ENCODE data around the gene ARHGEF39.
"Not testable (repeated sequence)": the region's sequence is repeated elsewhere in the genome, so short reads cannot be mapped to it uniquely, and the experiment has no call there.

ARHGEF39 gene

DNA sequence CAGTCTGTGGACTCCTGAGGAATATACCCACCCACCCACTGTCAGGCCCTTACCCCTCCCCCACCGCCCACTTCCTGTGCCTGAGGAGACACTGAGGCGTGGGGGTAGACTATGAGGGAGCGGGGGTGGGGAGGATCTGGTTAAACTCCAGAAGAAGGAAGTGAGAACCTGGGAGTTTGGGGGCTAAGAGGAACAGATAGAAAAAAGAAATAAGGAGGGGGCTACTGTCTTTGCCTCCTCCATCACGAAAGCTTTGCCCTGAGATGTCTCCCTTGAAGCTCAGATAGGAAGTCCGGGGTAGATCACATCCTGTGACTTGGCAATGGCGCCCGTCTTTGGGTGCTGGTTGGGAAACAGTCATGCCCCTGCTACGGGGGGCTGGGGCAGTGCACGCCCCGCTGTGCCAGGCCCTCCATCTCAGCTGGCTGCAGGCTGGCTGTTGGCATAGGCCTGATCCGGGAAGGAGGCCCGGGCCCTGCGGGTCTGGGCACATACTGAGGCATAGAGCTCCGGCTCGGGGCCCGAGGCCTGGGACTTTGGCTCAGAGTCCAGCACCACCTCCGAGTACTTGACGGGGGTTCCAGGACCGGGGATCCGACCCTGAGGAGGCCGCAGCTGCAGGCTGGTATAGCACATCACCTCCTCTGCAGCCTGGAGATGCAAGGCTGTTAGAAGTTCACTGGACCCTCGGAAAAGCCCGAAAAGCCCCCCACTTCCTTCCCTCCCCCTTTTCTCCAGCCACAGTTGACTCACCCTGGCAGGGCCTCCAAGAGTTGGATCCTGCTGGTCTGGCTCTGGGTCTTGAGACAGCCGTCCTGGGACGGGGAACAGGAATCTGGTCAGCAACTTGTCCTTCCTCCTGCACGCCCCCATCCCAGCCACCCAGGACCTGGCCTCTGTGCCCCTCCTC, 15.3 kb downstream of the ARHGEF39 start:
- no peak for FAIRE-seq

DNA sequence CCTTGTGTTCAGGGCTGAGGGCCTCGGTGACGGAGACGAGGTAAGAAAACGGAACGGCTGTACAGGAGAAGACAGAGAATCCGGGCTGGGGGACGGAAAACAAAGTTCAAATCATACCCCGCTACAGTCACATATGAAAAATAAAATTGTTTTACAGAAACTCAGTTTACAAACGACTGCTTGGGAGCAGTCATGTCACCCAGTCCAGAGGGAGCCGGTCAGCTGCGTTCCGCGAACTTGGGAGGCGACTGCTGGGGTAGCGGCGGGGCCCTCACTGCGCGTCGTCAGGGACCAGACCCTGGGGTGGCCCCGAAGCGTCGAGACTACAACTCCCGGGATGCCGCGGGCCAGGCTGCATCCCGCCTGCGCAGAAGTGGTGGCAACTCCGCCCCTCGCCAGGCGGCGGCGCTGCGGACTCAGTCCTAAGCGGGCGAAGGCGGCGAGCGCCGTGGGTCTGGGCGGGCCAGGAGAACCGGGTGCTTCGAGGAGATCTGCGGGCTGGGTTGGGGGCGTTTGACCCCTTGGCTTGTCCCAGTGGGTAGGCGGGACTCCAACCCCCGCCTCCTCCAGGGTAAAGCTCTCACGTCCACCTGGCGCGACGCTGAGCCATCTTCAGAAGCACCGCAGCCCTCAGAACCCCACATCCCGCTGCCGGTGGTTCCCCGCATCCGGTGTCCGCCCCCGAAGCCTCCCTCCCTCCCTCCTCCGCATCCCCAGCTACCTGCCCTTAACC, 18.3 kb downstream of the ARHGEF39 start:
- no peak for FAIRE-seq

DNA sequence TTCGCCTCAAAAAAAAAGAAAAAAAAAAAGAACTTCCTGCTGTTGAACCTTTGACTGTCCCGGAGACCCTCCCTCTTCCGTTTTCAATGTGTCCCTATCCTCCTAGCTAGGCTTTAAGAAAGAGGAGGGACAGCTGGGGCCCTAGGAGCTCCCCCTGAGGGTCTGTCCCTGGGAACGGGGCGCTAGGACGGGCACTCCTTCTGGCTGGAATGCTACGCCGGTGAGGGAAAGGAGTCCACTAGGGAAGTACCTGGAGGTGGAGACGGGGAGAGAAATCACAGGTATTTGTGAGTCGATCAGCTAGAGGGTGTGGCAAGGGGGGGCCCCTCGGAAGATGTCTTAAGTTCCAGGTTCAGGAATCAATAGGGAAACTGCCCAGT, 18.9 kb downstream of the ARHGEF39 start:
- FAIRE-seq: no peak

DNA sequence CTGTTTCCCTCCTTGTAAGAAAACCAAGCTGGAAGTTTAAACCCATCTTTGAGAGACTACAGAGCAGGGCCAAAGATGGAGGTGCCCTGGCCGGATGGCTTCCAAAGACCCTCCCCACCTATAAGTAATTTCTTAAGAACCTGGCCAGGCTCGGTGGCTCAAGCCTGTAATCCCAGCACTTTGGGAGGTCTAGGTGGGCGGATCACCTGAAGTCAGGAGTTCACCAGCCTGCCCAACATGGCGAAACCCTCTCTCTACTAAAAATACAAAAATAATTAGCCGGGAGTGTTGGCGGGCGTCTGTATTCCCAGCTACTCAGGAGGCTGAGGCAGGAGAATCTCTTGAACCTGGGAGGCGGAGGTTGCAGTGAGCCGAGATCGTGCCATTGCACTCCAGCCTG, 19.3 kb downstream of the ARHGEF39 start:
- not testable (repeated sequence) for FAIRE-seq

DNA sequence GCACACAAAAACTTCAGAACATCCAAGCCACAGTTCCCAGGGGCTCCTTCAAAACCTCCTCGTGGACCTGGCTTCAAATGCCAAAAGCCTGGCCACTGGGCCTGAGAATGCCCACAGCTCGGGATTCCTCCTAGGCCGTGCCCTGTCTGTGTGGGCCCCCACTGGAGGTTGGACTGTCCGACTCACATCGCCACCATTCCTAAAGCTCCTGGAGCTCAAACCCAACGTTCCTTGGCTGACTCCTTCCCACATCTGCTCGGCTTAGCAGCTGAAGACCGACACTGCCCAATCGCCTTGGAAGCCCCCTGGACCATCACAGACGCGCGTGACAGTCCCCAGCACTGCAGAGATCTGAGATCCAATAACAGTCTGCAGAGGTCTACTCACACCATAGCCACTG, 21.9 kb downstream of the ARHGEF39 start:
- FAIRE-seq: no peak

DNA sequence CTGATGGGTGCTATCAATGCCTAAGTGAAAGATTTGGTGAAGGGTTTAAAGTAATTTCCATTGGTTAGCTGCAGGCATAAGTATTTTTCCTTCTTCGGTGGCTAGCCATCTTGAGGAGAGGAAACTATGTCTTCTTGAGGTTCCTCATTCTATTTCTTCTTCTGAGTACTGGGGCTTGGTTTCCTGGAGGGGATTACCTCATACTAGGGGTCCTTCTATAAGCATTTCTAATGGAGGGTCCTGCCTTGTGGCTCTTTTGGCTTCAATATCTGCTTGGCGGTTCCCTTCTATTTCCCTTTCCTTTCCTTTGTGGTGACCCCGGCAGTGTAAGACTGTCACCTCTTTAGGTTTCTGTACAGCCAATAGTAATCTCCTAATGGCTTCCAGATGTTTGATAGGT, 23.5 kb downstream of the ARHGEF39 start:
- not testable (repeated sequence) for FAIRE-seq

DNA sequence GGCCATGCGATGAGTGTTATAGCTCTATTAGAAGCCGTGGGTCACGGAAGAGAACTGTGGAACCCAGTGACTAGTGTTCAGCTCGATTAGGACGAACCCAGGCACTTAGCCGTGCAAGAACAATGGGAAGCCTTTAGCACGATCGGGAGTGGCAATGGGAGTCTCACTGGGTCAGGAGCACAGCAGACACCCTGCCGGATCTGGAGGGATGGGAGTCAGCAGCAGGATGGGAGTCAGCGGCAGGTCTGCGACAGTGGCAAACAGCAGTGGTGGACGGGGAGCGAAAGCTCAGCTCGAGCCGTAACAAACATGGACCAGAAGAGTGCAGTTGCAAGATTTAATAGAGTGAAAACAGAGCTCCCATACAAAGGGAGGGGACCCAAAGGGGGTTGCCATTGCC, 24.6 kb downstream of the ARHGEF39 start:
- FAIRE-seq: not testable (repeated sequence)

DNA sequence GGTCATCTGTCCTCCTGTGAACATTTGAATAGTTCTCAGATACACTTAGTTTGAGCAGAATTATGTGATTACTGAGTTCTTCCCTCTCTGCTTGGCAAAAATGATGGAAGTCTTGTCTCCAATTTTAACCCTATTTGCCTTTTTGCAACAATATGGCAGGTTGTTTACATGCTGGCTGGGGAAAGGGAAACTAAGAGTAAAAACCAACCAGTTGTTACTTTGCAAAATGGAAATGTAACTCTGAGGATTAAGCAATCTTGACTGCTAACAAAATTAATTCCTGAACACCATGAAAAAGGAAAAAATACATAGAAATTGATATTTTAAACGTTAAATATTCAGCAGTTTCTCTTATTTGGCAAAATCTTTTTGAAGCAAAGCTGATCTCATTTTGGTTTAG, 25.4 kb downstream of the ARHGEF39 start:
- no peak for FAIRE-seq

DNA sequence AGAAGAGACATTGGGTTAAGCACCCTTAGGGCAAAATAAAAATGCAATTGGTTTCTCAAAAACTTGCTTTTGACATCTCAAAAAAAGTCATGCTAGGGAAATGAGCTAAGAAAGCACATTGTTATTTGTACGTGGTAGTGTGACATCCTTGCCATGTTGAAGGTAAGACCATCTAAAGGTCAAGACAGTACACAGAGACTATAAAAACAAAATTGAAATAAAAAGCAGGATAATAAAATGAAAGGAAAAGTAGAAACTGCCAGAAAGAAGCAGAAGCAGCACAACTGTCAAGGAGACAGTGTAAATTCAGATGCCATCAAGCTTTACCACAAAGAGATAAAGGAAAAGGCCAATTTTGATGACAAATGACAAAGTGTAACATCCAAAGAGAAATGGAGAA, 25.8 kb downstream of the ARHGEF39 start:
- not testable (repeated sequence) for FAIRE-seq

DNA sequence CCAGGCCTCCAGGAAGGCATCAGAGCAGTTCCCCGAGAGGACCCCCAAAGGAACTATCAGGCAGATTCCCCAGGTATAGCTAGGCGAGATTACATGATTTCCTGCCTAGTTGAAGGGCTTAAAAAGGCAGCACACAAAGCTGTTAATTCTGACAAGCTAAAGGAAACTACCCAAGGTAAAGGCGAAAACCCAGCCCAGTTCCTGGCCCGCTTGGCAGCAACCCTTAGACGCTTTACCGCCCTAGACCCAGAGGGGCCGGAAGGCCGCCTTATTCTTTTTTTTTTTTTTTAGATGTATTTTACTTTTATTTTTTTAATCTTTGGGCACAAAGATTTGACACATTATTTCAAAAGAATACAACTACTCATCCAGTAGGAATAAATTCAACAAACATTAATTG, 26.2 kb downstream of the ARHGEF39 start:
- FAIRE-seq: not testable (repeated sequence)

DNA sequence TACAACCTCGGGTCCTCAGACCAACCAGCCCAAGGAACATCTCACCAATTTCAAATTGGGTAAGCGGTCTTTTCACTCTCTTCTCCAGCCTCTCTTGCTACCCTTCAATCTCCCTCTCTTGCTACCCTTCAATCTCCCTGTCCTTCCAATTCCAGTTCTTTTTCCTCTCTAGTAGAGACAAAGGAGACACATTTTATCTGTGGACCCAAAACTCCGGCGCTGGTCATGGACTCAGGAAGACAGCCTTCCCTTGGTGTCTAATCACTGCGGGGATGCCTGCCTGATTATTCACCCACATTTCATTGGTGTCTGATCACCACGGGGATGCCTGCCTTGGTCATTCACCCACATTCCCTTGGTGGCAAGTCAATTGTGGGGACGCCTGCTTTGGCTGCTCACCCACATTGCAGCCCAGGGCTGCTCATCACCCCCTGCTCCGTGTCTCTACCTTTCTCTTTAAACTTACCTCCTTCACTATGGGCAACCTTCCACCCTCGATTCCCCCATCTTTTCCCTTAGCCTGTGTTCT, 27.5 kb downstream of the ARHGEF39 start:
- not testable (repeated sequence) for FAIRE-seq

DNA sequence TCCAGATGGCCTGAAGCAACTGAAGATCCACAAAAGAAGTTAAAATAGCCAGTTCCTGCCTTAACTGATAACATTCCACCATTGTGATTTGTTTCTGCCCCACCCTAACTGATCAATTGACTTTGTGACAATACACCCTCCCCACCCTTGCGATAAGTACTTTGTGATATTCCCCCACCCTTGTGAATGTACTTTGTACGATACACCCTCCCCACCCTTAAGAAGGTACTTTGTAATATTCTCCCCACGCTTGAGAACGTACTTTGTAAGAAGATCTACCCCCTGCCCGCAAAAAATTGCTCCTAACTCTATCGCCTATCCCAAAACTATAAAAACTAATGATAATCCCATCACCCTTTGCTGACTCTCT, 28.1 kb downstream of the ARHGEF39 start:
- FAIRE-seq: not testable (repeated sequence)

DNA sequence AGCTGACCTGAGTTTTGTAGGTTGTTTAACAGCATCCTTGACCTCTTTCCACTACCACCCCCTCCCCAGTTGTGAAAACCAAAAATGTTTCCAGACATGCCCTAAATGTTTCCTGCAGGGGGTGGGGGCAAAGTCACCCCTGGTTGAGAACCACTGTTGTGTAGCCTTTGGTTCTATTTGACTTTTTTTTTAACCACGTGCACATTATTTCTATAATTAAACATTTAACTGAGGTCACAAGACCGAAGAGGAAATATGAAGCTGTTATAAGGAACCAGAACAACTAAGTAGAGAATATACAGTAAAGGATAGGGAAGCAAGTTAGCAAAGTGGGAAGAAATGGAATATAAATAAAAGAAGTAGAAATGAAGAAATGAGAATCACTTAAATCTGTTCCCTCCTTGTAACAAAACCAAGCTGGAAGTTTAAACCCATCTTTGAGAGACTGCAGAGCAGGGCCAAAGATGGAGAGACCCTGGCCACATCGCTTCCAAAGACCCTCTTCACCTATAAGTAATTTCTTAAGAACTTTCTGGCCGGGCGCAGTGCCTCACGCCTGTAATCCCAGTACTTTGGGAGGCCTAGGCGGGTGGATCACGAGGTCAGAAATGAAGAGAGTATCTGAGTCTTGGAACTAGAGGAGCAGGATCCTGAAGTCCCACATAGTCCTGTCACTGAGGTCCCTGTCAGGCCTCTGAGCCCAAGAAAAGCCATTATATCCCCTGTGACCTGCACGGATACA, 28.7 kb downstream of the ARHGEF39 start:
- no peak for FAIRE-seq

DNA sequence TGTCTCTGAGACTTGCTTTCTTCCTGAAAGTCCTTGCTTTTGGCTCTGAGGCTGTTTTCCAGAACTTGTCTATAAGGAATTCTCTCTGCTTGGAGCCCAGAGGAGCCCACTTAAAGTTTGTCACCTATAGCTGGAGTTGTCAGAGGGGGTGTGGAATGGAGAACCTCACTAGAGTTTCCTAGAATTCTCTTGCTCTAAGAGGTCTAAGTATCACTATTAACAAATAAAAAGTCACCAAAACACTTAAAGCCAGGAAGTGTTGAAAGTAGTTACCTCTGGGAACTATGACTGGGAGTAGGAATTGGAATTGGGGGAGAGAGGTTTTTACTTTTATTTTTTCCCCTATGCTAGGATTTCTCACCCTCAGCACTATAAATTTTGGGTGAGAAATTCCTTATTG, 29.3 kb downstream of the ARHGEF39 start:
- no peak for FAIRE-seq

DNA sequence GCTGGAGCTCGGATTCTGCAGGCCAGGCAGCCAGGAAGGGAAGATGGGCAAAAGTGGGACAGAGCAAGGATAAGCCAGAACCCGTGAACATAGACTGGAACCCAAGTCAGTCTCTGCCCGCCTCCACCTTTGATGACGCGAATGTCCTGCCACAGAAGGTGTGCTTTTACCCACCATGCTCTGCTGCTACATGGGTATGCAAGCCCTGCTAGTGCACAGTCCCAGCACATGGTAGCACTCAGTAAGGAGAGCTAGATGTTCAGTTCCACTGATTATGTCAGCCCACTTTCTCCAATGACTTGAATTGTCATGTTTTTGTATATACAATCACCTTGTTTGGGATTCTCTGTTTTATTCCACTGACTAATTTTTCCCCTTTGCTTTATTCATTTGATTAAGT, 35.4 kb downstream of the ARHGEF39 start:
- FAIRE-seq: no peak

DNA sequence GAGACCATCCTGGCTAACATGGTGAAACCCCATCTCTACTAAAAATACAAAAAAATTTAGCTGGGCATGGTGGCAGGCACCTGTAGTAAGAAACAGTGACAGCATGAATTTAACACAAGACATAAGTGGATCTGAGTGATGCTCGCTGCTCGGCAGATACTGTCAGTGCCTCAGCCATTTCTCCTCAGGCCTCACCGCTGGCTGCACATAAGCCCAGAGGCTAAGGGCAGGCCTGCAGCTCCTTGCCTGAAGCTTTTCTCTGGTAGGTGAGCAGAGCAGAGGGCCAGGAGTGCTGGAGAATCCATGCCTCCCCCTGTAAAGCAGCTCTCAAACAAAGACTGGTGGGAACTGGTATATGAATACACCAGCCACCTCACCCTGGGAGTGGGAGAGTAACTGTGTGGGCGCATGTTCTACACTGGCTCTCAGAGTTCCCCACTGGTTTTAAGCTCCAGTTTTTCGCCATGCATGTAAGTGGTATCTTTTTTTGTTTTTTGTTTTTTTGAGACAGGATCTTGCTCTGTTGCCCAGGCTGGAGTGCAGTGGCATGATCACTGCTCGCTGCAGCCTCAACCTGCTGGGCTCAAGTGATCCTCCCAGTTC, 36.5 kb downstream of the ARHGEF39 start:
- no peak for FAIRE-seq

DNA sequence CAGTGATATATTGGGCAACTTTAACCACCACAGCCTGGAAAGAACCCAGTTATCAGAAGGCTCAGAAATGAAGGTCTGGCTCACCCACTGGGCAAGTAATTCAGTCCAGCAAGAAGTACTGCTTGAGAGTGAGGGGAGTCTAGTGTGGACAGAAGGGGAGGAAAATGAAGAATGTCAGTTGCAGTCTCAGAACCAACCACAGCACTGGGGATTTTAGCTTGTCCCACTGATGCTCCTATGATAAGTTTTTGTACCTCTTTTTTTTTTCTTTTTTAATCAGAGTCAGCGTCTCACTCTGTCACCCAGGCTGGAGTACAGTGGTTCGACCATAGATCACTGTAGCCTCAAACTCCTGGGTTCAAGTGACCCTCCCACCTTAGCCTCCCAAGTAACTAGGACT, 37.4 kb downstream of the ARHGEF39 start:
- no peak for FAIRE-seq

DNA sequence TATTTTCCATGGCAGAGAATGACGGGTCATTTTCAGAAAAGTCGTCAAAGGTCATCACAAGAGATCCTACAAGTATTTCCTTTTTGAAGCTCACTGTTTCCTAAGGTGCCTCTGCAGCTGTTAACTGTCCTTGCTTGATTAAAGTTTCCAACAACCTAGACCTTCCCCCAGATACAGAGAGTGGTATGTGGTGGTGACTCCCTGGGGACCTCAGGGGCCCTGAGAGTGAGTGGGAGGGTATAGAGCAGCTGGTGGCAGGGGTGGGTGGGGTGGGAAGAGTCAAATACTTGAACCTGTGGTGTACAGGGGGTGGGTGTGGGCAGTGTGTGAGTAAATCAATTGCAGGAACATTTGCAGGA, 45.2 kb downstream of the ARHGEF39 start:
- FAIRE-seq: no peak

DNA sequence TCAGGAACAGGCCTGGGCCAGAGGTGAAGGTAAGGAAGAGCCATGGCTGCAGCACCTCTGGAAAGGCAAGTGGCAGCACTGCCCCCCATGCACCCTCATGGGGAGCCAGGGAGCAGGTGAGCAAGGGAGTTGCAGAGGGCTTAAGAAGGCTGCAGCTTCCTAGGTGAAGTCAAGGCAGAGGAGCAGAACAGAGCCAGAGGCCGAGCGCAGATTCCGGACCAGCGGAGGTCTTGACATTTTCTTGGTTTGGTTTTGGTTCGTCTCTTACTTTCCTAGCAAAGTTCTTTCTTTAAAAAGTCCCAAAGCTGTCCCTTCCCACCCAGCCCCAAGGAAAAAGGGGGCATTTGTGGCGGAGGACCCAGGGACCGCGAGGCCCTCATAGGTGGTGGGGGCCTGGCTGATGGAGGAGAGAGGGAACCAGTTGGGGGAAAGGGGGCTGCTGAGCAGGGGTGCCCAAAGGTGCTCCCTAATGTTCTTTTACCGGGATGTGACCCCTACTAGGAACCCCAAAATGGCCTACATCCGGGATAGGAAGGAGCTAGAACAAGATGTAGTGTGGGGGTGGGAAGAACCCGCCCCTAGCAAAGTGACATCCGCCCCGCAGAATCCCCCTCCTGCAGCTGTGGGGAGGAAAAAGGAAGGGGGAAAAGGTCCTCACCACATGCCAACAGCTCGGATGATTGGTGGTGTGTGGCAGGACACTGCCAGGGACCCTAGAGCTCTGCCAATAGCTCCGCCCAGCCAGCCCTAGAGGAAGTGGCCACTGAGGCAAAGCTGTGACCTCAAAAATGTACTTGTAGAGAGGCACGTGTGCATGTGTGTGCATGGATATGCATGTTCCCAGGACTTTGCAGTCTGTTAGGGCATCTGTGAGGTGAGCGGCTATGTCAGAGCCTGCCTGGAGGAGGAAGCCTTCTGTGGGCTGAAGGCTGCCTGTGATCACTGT, 45.9 kb downstream of the ARHGEF39 start:
- no peak for FAIRE-seq

DNA sequence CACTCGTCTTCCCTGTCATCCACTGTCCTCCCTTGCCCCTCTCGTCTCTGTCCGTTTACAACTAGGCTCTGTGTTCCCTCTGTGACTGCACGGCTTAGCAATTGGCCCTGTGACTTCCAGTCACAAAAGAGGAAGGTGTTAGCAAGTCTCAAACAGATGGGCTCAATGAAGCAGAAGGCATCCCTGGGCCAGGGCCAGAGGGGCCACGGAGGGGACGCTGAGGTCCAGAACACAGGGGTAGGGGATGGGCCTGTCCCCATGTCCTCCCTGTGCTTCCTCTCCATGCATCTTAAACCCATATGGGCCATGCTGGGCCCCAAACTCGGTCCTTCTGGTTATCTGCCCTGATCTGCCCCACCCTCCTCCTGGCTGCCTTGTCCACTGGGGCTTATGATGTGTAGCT, 46.7 kb downstream of the ARHGEF39 start, which contains the start of gene CD72:
Gene CD72, minus strand, starts transcription at position 89 of the 403 bp plus-strand sequence. CDS start 110 bp downstream, outside the sequence.
- FAIRE-seq: no peak

DNA sequence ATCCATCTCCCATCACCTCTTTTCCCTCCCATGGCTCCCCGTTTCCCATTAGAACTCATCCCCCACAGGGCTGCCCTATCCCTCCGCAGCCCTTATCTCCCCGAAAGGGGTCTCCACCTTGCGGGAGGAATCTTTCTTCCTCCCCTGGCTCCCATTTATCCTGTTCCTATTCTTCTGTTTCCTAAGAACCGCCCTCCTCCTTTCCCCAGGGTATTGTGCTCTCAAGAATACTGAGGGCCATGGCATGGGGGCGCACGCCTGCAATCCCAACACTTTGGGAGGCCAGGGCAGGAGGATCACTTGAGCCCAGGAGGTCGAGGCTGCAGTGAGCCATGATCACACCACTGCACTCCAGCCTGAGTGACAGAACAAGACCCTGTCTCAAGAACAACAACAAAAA, 47.4 kb downstream of the ARHGEF39 start:
- FAIRE-seq: no peak
